HepG2 (cell line): ENCODE data around the gene RAB42. TPM values are rescaled to one million over a fixed set of nuclear protein-coding genes. Genes with fewer than 3 reads are reported as not detected.

Experiments
- GPN1 ChIP-seq: sonication (generic); formaldehyde crosslinking; IDR thresholded peaks from 2 replicates; pipeline ENCODE4 v1.5.1; 2020; ENCODE audit warnings: missing genetic modification reagents, borderline replicate concordance
- IRF2 ChIP-seq: IDR thresholded peaks from 2 replicates; pipeline ENCODE4 v1.6.1; 2018; ENCODE audit warnings: missing genetic modification reagents, missing compliant biosample characterization
- KAT7 ChIP-seq: IDR thresholded peaks from 2 replicates; pipeline ENCODE4 v1.6.1; 2018; ENCODE audit warnings: borderline replicate concordance, missing compliant biosample characterization
- MED1 ChIP-seq: sonication (generic); formaldehyde crosslinking; IDR thresholded peaks from 2 replicates; pipeline ENCODE4 v1.4.0; 2020; ENCODE audit warnings: missing genetic modification reagents
- NBN ChIP-seq: fragments of 450-650 bp; conservative IDR thresholded peaks from 2 replicates; pipeline ENCODE4 v1.6.1; 2017
- NR3C1 ChIP-seq: sonication (generic); formaldehyde crosslinking; IDR thresholded peaks from 2 replicates; pipeline ENCODE4 v1.4.0; 2020; ENCODE audit warnings: missing genetic modification reagents
- SMAD9 ChIP-seq: sonication (generic); formaldehyde crosslinking; IDR thresholded peaks from 2 replicates; pipeline ENCODE4 v1.5.1; 2020; ENCODE audit warnings: mild to moderate bottlenecking, missing genetic modification reagents
- SNAPC2 ChIP-seq: sonication (generic); formaldehyde crosslinking; IDR thresholded peaks from 2 replicates; pipeline ENCODE4 v1.8.1; 2022; ENCODE audit warnings: mild to moderate bottlenecking, missing genetic modification reagents
- SP5 ChIP-seq: IDR thresholded peaks from 2 replicates; pipeline ENCODE4 v1.6.1; 2016; ENCODE audit warnings: low read depth, borderline replicate concordance
- SPEN ChIP-seq: sonication (generic); formaldehyde crosslinking; IDR thresholded peaks from 2 replicates; pipeline ENCODE4 v1.5.1; 2020; ENCODE audit warnings: low read depth, mild to moderate bottlenecking, missing genetic modification reagents
- TAF1 ChIP-seq: sonication (generic); formaldehyde crosslinking; IDR thresholded peaks from 2 replicates; pipeline ENCODE4 v1.4.0; 2020; ENCODE audit warnings: missing genetic modification reagents
- TARDBP ChIP-seq: sonication (generic); formaldehyde crosslinking; IDR thresholded peaks from 2 replicates; pipeline ENCODE4 v1.8.0; 2022; ENCODE audit warnings: mild to moderate bottlenecking, missing genetic modification reagents
- ZNF121 ChIP-seq: sonication (generic); formaldehyde crosslinking; IDR thresholded peaks from 2 replicates; pipeline ENCODE4 v1.5.0; 2020; ENCODE audit warnings: mild to moderate bottlenecking, missing genetic modification reagents
- ZNF501 ChIP-seq: sonication (generic); formaldehyde crosslinking; IDR thresholded peaks from 2 replicates; pipeline ENCODE4 v1.5.1; 2020; ENCODE audit warnings: mild to moderate bottlenecking, moderate library complexity, missing genetic modification reagents
- ZNF607 ChIP-seq: sonication (generic); formaldehyde crosslinking; IDR thresholded peaks from 2 replicates; pipeline ENCODE4 v1.5.1; 2020; ENCODE audit warnings: missing genetic modification reagents, mild to moderate bottlenecking, borderline replicate concordance
- ZNF674 ChIP-seq: sonication (generic); formaldehyde crosslinking; IDR thresholded peaks from 2 replicates; pipeline ENCODE4 v1.5.0; 2020; ENCODE audit warnings: low read depth, mild to moderate bottlenecking, missing genetic modification reagents
- polyA plus RNA-seq, 8 experiments: library from polyadenylated mRNA; depleted of rRNA in 3 of 8; stranded (reverse) in 7 of 8; unstranded in 1 of 8; fragments of >200 nt; fragmentation: Illumina TruSeq in 4 of 8; extraction: Trizol in 4 of 8; gene quantifications; 2 replicates each; pipeline versions ENCODE4 v1.2.1 to v1.2.3, GENCODE V29; 2011 to 2016; ENCODE audit warnings: low read depth in 4 of 8, missing spikeins in 1 of 8, mixed read lengths in 1 of 8; ENCODE audit not compliant: insufficient read depth in 1 of 8
- total RNA-seq, 5 experiments: library from RNA; depleted of rRNA; stranded (reverse); fragments of >200 nt; fragmentation: Illumina TruSeq; extraction: Trizol; gene quantifications; 2 replicates each; pipeline ENCODE4 v1.2.3, GENCODE V29; 2016; ENCODE audit warnings: low read depth in 1 of 5
- TF ChIP-seq, protein P1 (sequence below): sonication (generic); formaldehyde crosslinking; IDR thresholded peaks from 2 replicates; pipeline ENCODE4 v1.4.0; 2020; ENCODE audit warnings: missing genetic modification reagents
- TF ChIP-seq, protein P2 (sequence below): sonication (generic); formaldehyde crosslinking; IDR thresholded peaks from 2 replicates; pipeline ENCODE4 v1.5.0; 2020; ENCODE audit warnings: missing genetic modification reagents
- TF ChIP-seq, protein P3 (sequence below): IDR thresholded peaks from 2 replicates; pipeline ENCODE4 v1.6.1; 2012; ENCODE audit warnings: inconsistent platforms
- TF ChIP-seq, protein P4 (sequence below): sonication (generic); formaldehyde crosslinking; IDR thresholded peaks from 2 replicates; pipeline ENCODE4 v1.5.0; 2020; ENCODE audit warnings: mild to moderate bottlenecking, missing genetic modification reagents, borderline replicate concordance
- TF ChIP-seq, protein P5 (sequence below): sonication (generic); formaldehyde crosslinking; IDR thresholded peaks from 2 replicates; pipeline ENCODE4 v1.8.0; 2022; ENCODE audit warnings: mild to moderate bottlenecking, missing genetic modification reagents

RAB42 gene
- total and polyA plus RNA-seq, 2 of the 13 experiments (the other 11 are each of a cell fraction or from before 2014, with no cell fraction given), result 10.4 to 166 TPM

DNA sequence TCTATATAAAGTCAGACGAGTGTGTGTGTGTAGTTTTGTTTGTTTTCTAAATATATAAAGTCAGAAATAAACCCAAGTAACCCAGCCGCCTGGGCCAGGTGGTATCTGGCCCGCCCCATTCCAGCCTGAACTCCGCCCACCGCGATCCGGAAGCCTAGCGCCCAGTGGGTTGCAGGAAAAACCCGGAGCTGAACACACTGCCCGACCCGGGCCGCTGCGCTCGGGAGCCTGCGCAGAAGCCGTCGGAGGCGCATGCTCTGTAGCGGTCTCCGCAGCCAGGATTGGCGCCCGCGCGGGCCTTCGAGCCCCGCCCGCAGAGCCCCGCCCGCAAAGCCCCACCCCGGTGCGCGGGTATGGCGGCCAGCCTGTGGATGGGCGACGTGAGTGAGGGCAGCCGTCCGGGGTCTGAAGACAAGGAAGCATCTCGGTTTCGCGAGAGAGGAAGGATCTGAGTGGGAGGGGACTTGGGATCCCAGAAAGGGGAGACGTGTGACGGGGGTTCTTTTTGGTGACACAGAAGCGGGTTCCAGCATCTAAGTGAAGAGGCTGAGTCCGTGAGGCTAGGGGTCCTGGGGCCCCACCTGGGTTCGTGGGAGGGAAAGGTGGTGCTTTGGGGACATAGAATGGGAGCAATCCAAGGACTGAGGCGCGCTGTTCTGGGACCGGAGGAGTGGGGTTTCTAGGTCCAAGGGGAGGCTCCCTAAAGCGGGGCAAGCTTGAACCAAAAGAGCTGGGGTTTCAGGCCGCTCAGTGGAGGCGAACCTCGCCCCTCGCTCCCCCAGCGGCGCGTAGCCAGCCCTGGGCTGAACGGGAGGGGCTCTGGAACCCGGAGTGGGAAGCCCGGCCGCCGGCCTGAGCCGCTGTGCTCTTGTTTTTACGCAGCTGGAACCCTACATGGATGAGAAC is 39.1 kb upstream of the RAB42 start, which contains the start of gene TRNAU1AP (continued):
- TF ChIP-seq SPEN (CRISPR knock-in tag) (peak; percentile 77), ZNF121 (CRISPR knock-in tag) (peak; percentile 58; the same call in 1 of the 2 replicates), ZNF501 (CRISPR knock-in tag) (peak; percentile 89), GPN1 (CRISPR knock-in tag) (no peak), KAT7 (CRISPR knock-in tag) (0 out of 2 replicates have a peak, but pooled peaks have one; percentile 37), MED1 (CRISPR knock-in tag) (peak; percentile 87), SP5 (CRISPR knock-in tag) (peak; percentile 85), NR3C1 (no peak), IRF2 (CRISPR knock-in tag) (peak; percentile 40; the same call in 1 of the 2 replicates), TARDBP (CRISPR knock-in tag) (peak; percentile 78; the same call in 1 of the 2 replicates), TAF1 (peak; percentile 79), ZNF674 (CRISPR knock-in tag) (0 out of 2 replicates have a peak, but pooled peaks have one; percentile 86), SMAD9 (CRISPR knock-in tag) (0 out of 2 replicates have a peak, but pooled peaks have one; percentile 62), NBN (no peak), ZNF607 (CRISPR knock-in tag) (peak; percentile 68; the same call in 1 of the 2 replicates), SNAPC2 (CRISPR knock-in tag) (peak; percentile 55; the same call in 1 of the 2 replicates)
- TF ChIP-seq, protein P1, sequence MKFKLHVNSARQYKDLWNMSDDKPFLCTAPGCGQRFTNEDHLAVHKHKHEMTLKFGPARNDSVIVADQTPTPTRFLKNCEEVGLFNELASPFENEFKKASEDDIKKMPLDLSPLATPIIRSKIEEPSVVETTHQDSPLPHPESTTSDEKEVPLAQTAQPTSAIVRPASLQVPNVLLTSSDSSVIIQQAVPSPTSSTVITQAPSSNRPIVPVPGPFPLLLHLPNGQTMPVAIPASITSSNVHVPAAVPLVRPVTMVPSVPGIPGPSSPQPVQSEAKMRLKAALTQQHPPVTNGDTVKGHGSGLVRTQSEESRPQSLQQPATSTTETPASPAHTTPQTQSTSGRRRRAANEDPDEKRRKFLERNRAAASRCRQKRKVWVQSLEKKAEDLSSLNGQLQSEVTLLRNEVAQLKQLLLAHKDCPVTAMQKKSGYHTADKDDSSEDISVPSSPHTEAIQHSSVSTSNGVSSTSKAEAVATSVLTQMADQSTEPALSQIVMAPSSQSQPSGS, result peak; percentile 64; the same call in 1 of the 2 replicates
- TF ChIP-seq, protein P2, sequence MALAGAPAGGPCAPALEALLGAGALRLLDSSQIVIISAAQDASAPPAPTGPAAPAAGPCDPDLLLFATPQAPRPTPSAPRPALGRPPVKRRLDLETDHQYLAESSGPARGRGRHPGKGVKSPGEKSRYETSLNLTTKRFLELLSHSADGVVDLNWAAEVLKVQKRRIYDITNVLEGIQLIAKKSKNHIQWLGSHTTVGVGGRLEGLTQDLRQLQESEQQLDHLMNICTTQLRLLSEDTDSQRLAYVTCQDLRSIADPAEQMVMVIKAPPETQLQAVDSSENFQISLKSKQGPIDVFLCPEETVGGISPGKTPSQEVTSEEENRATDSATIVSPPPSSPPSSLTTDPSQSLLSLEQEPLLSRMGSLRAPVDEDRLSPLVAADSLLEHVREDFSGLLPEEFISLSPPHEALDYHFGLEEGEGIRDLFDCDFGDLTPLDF (CRISPR knock-in tag), result peak; percentile 92
- TF ChIP-seq, protein P3, sequence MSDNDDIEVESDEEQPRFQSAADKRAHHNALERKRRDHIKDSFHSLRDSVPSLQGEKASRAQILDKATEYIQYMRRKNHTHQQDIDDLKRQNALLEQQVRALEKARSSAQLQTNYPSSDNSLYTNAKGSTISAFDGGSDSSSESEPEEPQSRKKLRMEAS, result peak; percentile 86
- TF ChIP-seq, protein P4, sequence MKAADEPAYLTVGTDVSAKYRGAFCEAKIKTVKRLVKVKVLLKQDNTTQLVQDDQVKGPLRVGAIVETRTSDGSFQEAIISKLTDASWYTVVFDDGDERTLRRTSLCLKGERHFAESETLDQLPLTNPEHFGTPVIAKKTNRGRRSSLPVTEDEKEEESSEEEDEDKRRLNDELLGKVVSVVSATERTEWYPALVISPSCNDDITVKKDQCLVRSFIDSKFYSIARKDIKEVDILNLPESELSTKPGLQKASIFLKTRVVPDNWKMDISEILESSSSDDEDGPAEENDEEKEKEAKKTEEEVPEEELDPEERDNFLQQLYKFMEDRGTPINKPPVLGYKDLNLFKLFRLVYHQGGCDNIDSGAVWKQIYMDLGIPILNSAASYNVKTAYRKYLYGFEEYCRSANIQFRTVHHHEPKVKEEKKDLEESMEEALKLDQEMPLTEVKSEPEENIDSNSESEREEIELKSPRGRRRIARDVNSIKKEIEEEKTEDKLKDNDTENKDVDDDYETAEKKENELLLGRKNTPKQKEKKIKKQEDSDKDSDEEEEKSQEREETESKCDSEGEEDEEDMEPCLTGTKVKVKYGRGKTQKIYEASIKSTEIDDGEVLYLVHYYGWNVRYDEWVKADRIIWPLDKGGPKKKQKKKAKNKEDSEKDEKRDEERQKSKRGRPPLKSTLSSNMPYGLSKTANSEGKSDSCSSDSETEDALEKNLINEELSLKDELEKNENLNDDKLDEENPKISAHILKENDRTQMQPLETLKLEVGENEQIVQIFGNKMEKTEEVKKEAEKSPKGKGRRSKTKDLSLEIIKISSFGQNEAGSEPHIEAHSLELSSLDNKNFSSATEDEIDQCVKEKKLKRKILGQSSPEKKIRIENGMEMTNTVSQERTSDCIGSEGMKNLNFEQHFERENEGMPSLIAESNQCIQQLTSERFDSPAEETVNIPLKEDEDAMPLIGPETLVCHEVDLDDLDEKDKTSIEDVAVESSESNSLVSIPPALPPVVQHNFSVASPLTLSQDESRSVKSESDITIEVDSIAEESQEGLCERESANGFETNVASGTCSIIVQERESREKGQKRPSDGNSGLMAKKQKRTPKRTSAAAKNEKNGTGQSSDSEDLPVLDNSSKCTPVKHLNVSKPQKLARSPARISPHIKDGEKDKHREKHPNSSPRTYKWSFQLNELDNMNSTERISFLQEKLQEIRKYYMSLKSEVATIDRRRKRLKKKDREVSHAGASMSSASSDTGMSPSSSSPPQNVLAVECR (CRISPR knock-in tag), result peak; percentile 90
- TF ChIP-seq, protein P5, sequence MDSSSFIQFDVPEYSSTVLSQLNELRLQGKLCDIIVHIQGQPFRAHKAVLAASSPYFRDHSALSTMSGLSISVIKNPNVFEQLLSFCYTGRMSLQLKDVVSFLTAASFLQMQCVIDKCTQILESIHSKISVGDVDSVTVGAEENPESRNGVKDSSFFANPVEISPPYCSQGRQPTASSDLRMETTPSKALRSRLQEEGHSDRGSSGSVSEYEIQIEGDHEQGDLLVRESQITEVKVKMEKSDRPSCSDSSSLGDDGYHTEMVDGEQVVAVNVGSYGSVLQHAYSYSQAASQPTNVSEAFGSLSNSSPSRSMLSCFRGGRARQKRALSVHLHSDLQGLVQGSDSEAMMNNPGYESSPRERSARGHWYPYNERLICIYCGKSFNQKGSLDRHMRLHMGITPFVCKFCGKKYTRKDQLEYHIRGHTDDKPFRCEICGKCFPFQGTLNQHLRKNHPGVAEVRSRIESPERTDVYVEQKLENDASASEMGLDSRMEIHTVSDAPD, result peak; percentile 64; the same call in 1 of the 2 replicates
